Neural cell (in vitro differentiated cells): ENCODE measurements around the gene GRK3. TPM values are rescaled to one million over a fixed set of nuclear protein-coding genes. Genes with fewer than 3 reads are reported as not detected.

Source experiments
- H2AFZ ChIP-seq: fragments of 200-600, 300-800 bp; sonication (generic), shearing (Covaris generic); 2 replicates; pipeline ENCODE4 v1.6.0; 2014; ENCODE audit warnings: low read depth, mild to moderate bottlenecking, antibody characterized with exemption, low read length, moderate library complexity
- H3F3A ChIP-seq: fragments of 200-600 bp; shearing (Covaris generic); 2 replicates; pipeline ENCODE4 v1.6.1; 2016; ENCODE audit warnings: mild to moderate bottlenecking, moderate library complexity, mixed read lengths, antibody characterized with exemption, low read length; ENCODE audit not compliant: insufficient read depth, poor library complexity, severe bottlenecking
- H3K27ac ChIP-seq: fragments of 200-600, 300-800 bp; sonication (generic), shearing (Covaris generic); 2 replicates; pipeline ENCODE4 v1.5.1; 2014; ENCODE audit warnings: mild to moderate bottlenecking, low read length, moderate library complexity
- H3K27me3 ChIP-seq: fragments of 300-800, 200-600 bp; sonication (generic), shearing (Covaris generic); 2 replicates; pipeline ENCODE4 v1.6.0; 2014; ENCODE audit warnings: mild to moderate bottlenecking, low read depth, low read length, moderate library complexity; ENCODE audit not compliant: insufficient read depth
- H3K36me3 ChIP-seq: fragments of 300-800, 200-600 bp; sonication (generic), shearing (Covaris generic); 2 replicates; pipeline ENCODE4 v1.5.1; 2014; ENCODE audit warnings: mild to moderate bottlenecking, antibody characterized with exemption, low read length, moderate library complexity; ENCODE audit not compliant: insufficient read depth
- H3K4me2 ChIP-seq: fragments of 300-800, 200-600 bp; sonication (generic), shearing (Covaris generic); 2 replicates; pipeline ENCODE4 v1.6.0; 2014; ENCODE audit warnings: mild to moderate bottlenecking, low read length
- H3K4me3 ChIP-seq: fragments of 300-800, 200-600 bp; sonication (generic), shearing (Covaris generic); 2 replicates; pipeline ENCODE4 v1.5.1; 2014; ENCODE audit warnings: mild to moderate bottlenecking, low read length, moderate library complexity
- H3K79me2 ChIP-seq: fragments of 200-600 bp; shearing (Covaris generic); replicated peaks from 2 replicates; pipeline ENCODE4 v1.6.0; 2014; ENCODE audit warnings: mild to moderate bottlenecking, low read length, moderate library complexity; ENCODE audit not compliant: insufficient read depth
- H3K9ac ChIP-seq: fragments of 300-800, 200-600 bp; sonication (generic), shearing (Covaris generic); 2 replicates; pipeline ENCODE4 v1.6.1; 2016; ENCODE audit warnings: mild to moderate bottlenecking, low read length, mixed read lengths
- H3K9me2 ChIP-seq: fragments of 200-600 bp; shearing (Covaris generic); 2 replicates; pipeline ENCODE4 v1.6.1; 2016; ENCODE audit warnings: mild to moderate bottlenecking, low read length, mixed read lengths; ENCODE audit not compliant: insufficient read depth
- H3K9me3 ChIP-seq: fragments of 200-600, 300-800 bp; sonication (generic), shearing (Covaris generic); 2 replicates; pipeline ENCODE4 v1.6.1; 2016; ENCODE audit warnings: mild to moderate bottlenecking, mixed run types, low read length, moderate library complexity, mixed read lengths
- H4K20me1 ChIP-seq: fragments of 200-600 bp; shearing (Covaris generic); 2 replicates; pipeline ENCODE4 v1.6.1; 2016; ENCODE audit warnings: mild to moderate bottlenecking, mixed run types; ENCODE audit not compliant: insufficient read depth
- CTCF ChIP-seq: fragments of 450-650 bp; IDR thresholded peaks from 2 replicates; pipeline ENCODE4 v1.5.1; 2014; ENCODE audit warnings: antibody characterized with exemption, mild to moderate bottlenecking, moderate library complexity; ENCODE audit not compliant: poor library complexity, severe bottlenecking
- EP300 ChIP-seq: fragments of 450-650 bp; conservative IDR thresholded peaks from 2 replicates; pipeline ENCODE4 v1.6.1; 2014; ENCODE audit warnings: antibody characterized with exemption, mild to moderate bottlenecking, moderate library complexity; ENCODE audit not compliant: poor library complexity, severe bottlenecking
- EZH2 ChIP-seq: fragments of 200-600, 300-800 bp; shearing (Covaris generic), sonication (generic); IDR thresholded peaks from 2 replicates; pipeline ENCODE4 v1.6.1; 2014; ENCODE audit warnings: antibody characterized with exemption, low read length, borderline replicate concordance, mild to moderate bottlenecking; ENCODE audit not compliant: insufficient read depth, poor library complexity, severe bottlenecking
- MXI1 ChIP-seq: fragments of 450-650 bp; conservative IDR thresholded peaks from 2 replicates; pipeline ENCODE4 v1.6.1; 2014; ENCODE audit warnings: antibody characterized with exemption, mild to moderate bottlenecking; ENCODE audit not compliant: poor library complexity, severe bottlenecking
- POLR2AphosphoS5 ChIP-seq: IDR thresholded peaks from 2 replicates; pipeline ENCODE4 v1.6.1; 2012
- RAD21 ChIP-seq: fragments of 450-650 bp; conservative IDR thresholded peaks from 2 replicates; pipeline ENCODE4 v1.6.1; 2014; ENCODE audit warnings: antibody characterized with exemption, mild to moderate bottlenecking, moderate library complexity
- REST ChIP-seq: IDR thresholded peaks from 2 replicates; pipeline ENCODE4 v1.6.1; 2012; ENCODE audit warnings: borderline replicate concordance
- SMC3 ChIP-seq: fragments of 450-650 bp; conservative IDR thresholded peaks from 2 replicates; pipeline ENCODE4 v1.6.1; 2014; ENCODE audit warnings: antibody characterized with exemption, mild to moderate bottlenecking, moderate library complexity; ENCODE audit not compliant: poor library complexity
- TAF1 ChIP-seq: IDR thresholded peaks from 2 replicates; pipeline ENCODE4 v1.6.1; 2012; ENCODE audit warnings: low read depth
- polyA plus RNA-seq: library from polyadenylated mRNA; depleted of rRNA; stranded (reverse); fragments of >200 nt; gene quantifications from 2 replicates; pipeline ENCODE4 v1.2.3, GENCODE V29; 2014

GRK3 gene
- polyA plus RNA-seq, 1 donor from 2014 or later = 9.8 TPM

- Histone ChIP-seq H3K9me3 (peaks cover 4% of the 10 kb centered on the region), H3K4me3 (no peak overlapping the region), H3K4me2 (no peak overlapping the region), H3K27ac (no peak overlapping the region), H2AFZ (no peak overlapping the region), H3F3A (no peaks in the 10 kb centered on the region), H4K20me1 (no peaks in the 10 kb centered on the region), H3K36me3 (no peaks in the 10 kb centered on the region), H3K27me3 (no peaks in the 10 kb centered on the region), H3K79me2 (no peaks in the 10 kb centered on the region), H3K9ac (no peak overlapping the region), H3K9me2 (no peaks in the 10 kb centered on the region)
- TF ChIP-seq CTCF (no peak), RAD21 (no peak)
These were observed 197.7 kb downstream of the GRK3 start for GRCh38 chr22:25762147-25762546.

- H3K9me2 ChIP-seq = no peaks in the 10 kb centered on the region
- H3K4me3 ChIP-seq = no peak overlapping the region
- no peak overlapping the region for H3K27ac ChIP-seq
- no peak overlapping the region for H3K9ac ChIP-seq
- TF ChIP-seq RAD21 = no peak
- H2AFZ ChIP-seq = no peak overlapping the region
- no peaks in the 10 kb centered on the region for H3F3A ChIP-seq
- peaks cover 4% of the 10 kb centered on the region for H3K9me3 ChIP-seq
- H3K36me3 ChIP-seq = no peaks in the 10 kb centered on the region
- no peak overlapping the region for H3K4me2 ChIP-seq
- no peaks in the 10 kb centered on the region for H3K79me2 ChIP-seq
- no peaks in the 10 kb centered on the region for H3K27me3 ChIP-seq
- H4K20me1 ChIP-seq = no peaks in the 10 kb centered on the region
These were observed 198.8 kb downstream of the GRK3 start for GRCh38 chr22:25763239-25763777.

- Histone ChIP-seq H3K9me2 (no peaks in the 10 kb centered on the region), H3K27ac (no peak overlapping the region), H3K9me3 (peaks cover 4% of the 10 kb centered on the region), H3K9ac (no peak overlapping the region), H3K4me2 (no peak overlapping the region), H3K4me3 (no peak overlapping the region), H3K79me2 (no peaks in the 10 kb centered on the region), H3K27me3 (no peaks in the 10 kb centered on the region), H2AFZ (no peak overlapping the region), H3K36me3 (no peaks in the 10 kb centered on the region), H4K20me1 (no peaks in the 10 kb centered on the region), H3F3A (no peaks in the 10 kb centered on the region)
- no peak for TF ChIP-seq SMC3
- TF ChIP-seq EZH2 = no peak
- no peak for TF ChIP-seq MXI1
- no peak for TF ChIP-seq CTCF
- no peak for TF ChIP-seq REST
- no peak for TF ChIP-seq EP300
- TF ChIP-seq POLR2AphosphoS5 = no peak
- no peak for TF ChIP-seq TAF1
- no peak for TF ChIP-seq RAD21
These were observed 200.0 kb downstream of the GRK3 start for GRCh38 chr22:25764270-25765015.
